NCI-H1092 treated with DMSO at 0.1 percent for 48 hours (cell line): ENCODE data around the gene MELK.

ENCODE experiments used
- DNase-seq: peaks from one replicate; lab custom pipeline; 2025; lab: John Stamatoyannopoulos, UW

Gene MELK

GRCh38 chr9:36676091-36676490 is 103.4 kb downstream of the MELK start:
- DNase-seq, result no peak

- DNase-seq, result no peak
Observed at GRCh38 chr9:36676778-36677485, 104.2 kb downstream of the MELK start.

- no peak for DNase-seq
Observed at GRCh38 chr9:36677611-36678010, 104.9 kb downstream of the MELK start.

- no peak for DNase-seq
Observed at GRCh38 chr9:36679710-36680109, 107.0 kb downstream of the MELK start.

- no peak for DNase-seq
Observed at GRCh38 chr9:36686471-36686870, 113.8 kb downstream of the MELK start.

GRCh38 chr9:36690412-36691168 is 117.9 kb downstream of the MELK start:
- no peak for DNase-seq

GRCh38 chr9:36691671-36692070 is 119.0 kb downstream of the MELK start:
- DNase-seq, result no peak

GRCh38 chr9:36698984-36699383 is 126.3 kb downstream of the MELK start:
- DNase-seq, result no peak

GRCh38 chr9:36704148-36704547 is 131.5 kb downstream of the MELK start:
- no peak for DNase-seq

GRCh38 chr9:36713515-36714490 is 141.1 kb downstream of the MELK start:
- no peak for DNase-seq

GRCh38 chr9:36716496-36716895 is 143.8 kb downstream of the MELK start:
- no peak for DNase-seq

GRCh38 chr9:36717276-36717675 is 144.6 kb downstream of the MELK start:
- no peak for DNase-seq

- no peak for DNase-seq
Observed at GRCh38 chr9:36718612-36719011, 145.9 kb downstream of the MELK start.

- no peak for DNase-seq
Observed at GRCh38 chr9:36720043-36720442, 147.3 kb downstream of the MELK start.

- peak; percentile 33 for DNase-seq
Observed at GRCh38 chr9:36721846-36722588, 149.3 kb downstream of the MELK start.

GRCh38 chr9:36725777-36726356 is 153.2 kb downstream of the MELK start:
- no peak for DNase-seq
